ENCODE measurements around the gene GNPDA1.

Gene GNPDA1

GRCh38 chr5:142032747-142033631, 20.2 kb upstream of the GNPDA1 start:
- Histone ChIP-seq H2BK5ac (ENCODE audit: low read depth, low read length, poor library complexity, severe bottlenecking) (no peak overlapping the region), H2AK5ac (ENCODE audit: low read length, severe bottlenecking) (no peak overlapping the region)
- no peak for DNase-seq

GRCh38 chr5:142032150-142032549, 19.3 kb upstream of the GNPDA1 start:
- Histone ChIP-seq H3K4me2 (ENCODE audit: low read length, poor library complexity, severe bottlenecking) (no peak overlapping the region), H3K9me3 (ENCODE audit: control insufficient read depth, low read length) (no peaks in the 10 kb centered on the region), H3K4me3 (ENCODE audit: insufficient read depth in 1 of 2, low read depth in 1 of 2, low read length in 2 of 2) (no peak overlapping the region), H2BK120ac (ENCODE audit: low read depth, low read length) (no peak overlapping the region), H4K8ac (ENCODE audit: low read length) (no peak overlapping the region), H2BK5ac (ENCODE audit: low read depth, low read length, poor library complexity, severe bottlenecking) (no peak overlapping the region), H3K23ac (ENCODE audit: low read length in 2 of 2) (no peak overlapping the region), H2BK15ac (ENCODE audit: low read depth, poor library complexity, severe bottlenecking) (no peak overlapping the region), H2BK12ac (ENCODE audit: low read length in 2 of 2) (no peak overlapping the region), H3K14ac (ENCODE audit: low read length in 2 of 2) (no peak overlapping the region), H2AFZ (ENCODE audit: low read depth, low read length) (no peak overlapping the region), H3K27me3 (ENCODE audit: control insufficient read depth in 1 of 2, insufficient read depth in 1 of 2, low read length in 2 of 2) (peaks cover 0 to 15% of the 10 kb centered on the region in 2 experiments), H3K9ac (ENCODE audit: low read length) (no peak overlapping the region), H3K27ac (ENCODE audit: low read length, poor library complexity, severe bottlenecking) (no peak overlapping the region), H2AK5ac (ENCODE audit: low read length, severe bottlenecking) (no peak overlapping the region), H3K18ac (ENCODE audit: low read depth in 1 of 2, low read length in 2 of 2) (no peak overlapping the region), H3K36me3 (ENCODE audit: control insufficient read depth in 1 of 2, insufficient read depth in 2 of 2, low read depth in 1 of 2, low read length in 2 of 2) (no peaks in the 10 kb centered on the region), H3K4ac (ENCODE audit: low read depth in 1 of 2, low read length in 2 of 2) (no peak overlapping the region), H3K79me1 (replicated peaks; ENCODE audit: low read length, poor library complexity, severe bottlenecking) (no peaks in the 10 kb centered on the region), H3K4me1 (ENCODE audit: control insufficient read depth, insufficient read depth, low read depth, low read length) (no peaks in the 10 kb centered on the region), H4K91ac (ENCODE audit: low read length) (no peak overlapping the region)
- DNase-seq: no peak
- WGBS: 100% methylated on average over 1 of the region's 2 CpGs

More at GRCh38 chr5:142032747-142033631, 20.2 kb upstream of the GNPDA1 start:
- peaks cover 0 to 15% of the 10 kb centered on the region in 2 experiments for H3K27me3 ChIP-seq (ENCODE audit: control insufficient read depth in 1 of 2, insufficient read depth in 1 of 2, low read length in 2 of 2)
- no peaks in the 10 kb centered on the region for H3K4me1 ChIP-seq (ENCODE audit: control insufficient read depth, insufficient read depth, low read depth, low read length)
- H3K4me2 ChIP-seq (ENCODE audit: low read length, poor library complexity, severe bottlenecking): no peak overlapping the region
- no peak overlapping the region for H3K9ac ChIP-seq (ENCODE audit: low read length)
- no peak overlapping the region for H2BK15ac ChIP-seq (ENCODE audit: low read depth, poor library complexity, severe bottlenecking)
- H3K18ac ChIP-seq (ENCODE audit: low read depth in 1 of 2, low read length in 2 of 2): no peak overlapping the region
- no peak overlapping the region for H4K91ac ChIP-seq (ENCODE audit: low read length)
- H3K4me3 ChIP-seq (ENCODE audit: insufficient read depth in 1 of 2, low read depth in 1 of 2, low read length in 2 of 2): no peak overlapping the region
- no peak overlapping the region for H2BK12ac ChIP-seq (ENCODE audit: low read length in 2 of 2)
- H2AFZ ChIP-seq (ENCODE audit: low read depth, low read length): no peak overlapping the region
- H4K8ac ChIP-seq (ENCODE audit: low read length): no peak overlapping the region
- no peak overlapping the region for H3K14ac ChIP-seq (ENCODE audit: low read length in 2 of 2)
- no peak overlapping the region for H3K4ac ChIP-seq (ENCODE audit: low read depth in 1 of 2, low read length in 2 of 2)
- no peaks in the 10 kb centered on the region for H3K79me1 ChIP-seq (replicated peaks; ENCODE audit: low read length, poor library complexity, severe bottlenecking)
- H3K9me3 ChIP-seq (ENCODE audit: control insufficient read depth, low read length): no peaks in the 10 kb centered on the region
- H3K36me3 ChIP-seq (ENCODE audit: control insufficient read depth in 1 of 2, insufficient read depth in 2 of 2, low read depth in 1 of 2, low read length in 2 of 2): no peaks in the 10 kb centered on the region
- H3K23ac ChIP-seq (ENCODE audit: low read length in 2 of 2): no peak overlapping the region
- H3K27ac ChIP-seq (ENCODE audit: low read length, poor library complexity, severe bottlenecking): no peak overlapping the region
- 83% methylated on average over 18 of the region's 19 CpGs for WGBS
- no peak overlapping the region for H2BK120ac ChIP-seq (ENCODE audit: low read depth, low read length)

- H3K18ac ChIP-seq (ENCODE audit: low read depth in 1 of 2, low read length in 2 of 2): no peak overlapping the region
- H4K8ac ChIP-seq (ENCODE audit: low read length): no peak overlapping the region
- H3K4me1 ChIP-seq (ENCODE audit: control insufficient read depth, insufficient read depth, low read depth, low read length): no peaks in the 10 kb centered on the region
Measured at GRCh38 chr5:142025637-142026036, 12.8 kb upstream of the GNPDA1 start.

GRCh38 chr5:142024771-142025304, 12.0 kb upstream of the GNPDA1 start:
- Histone ChIP-seq H3K4me2 (ENCODE audit: low read length, poor library complexity, severe bottlenecking) (peak overlapping the region; percentile 67), H3K14ac (ENCODE audit: low read length in 2 of 2) (no peak overlapping the region), H4K8ac (ENCODE audit: low read length) (peak overlapping the region; percentile 85), H3K4me1 (ENCODE audit: control insufficient read depth, insufficient read depth, low read depth, low read length) (no peaks in the 10 kb centered on the region), H3K9me3 (ENCODE audit: control insufficient read depth, low read length) (no peaks in the 10 kb centered on the region), H2AFZ (ENCODE audit: low read depth, low read length) (peak overlapping the region; percentile 86), H3K79me1 (replicated peaks; ENCODE audit: low read length, poor library complexity, severe bottlenecking) (no peaks in the 10 kb centered on the region), H3K4ac (ENCODE audit: low read depth in 1 of 2, low read length in 2 of 2) (peak overlapping the region in 1 of 2 experiments; percentile 33), H3K23ac (ENCODE audit: low read length in 2 of 2) (no peak overlapping the region), H3K9ac (ENCODE audit: low read length) (peak overlapping the region; percentile 92), H2BK15ac (ENCODE audit: low read depth, poor library complexity, severe bottlenecking) (no peak overlapping the region), H2BK5ac (ENCODE audit: low read depth, low read length, poor library complexity, severe bottlenecking) (peak overlapping the region; percentile 69), H3K4me3 (ENCODE audit: insufficient read depth in 1 of 2, low read depth in 1 of 2, low read length in 2 of 2) (peak overlapping the region in 1 of 2 experiments; percentile 80), H2BK12ac (ENCODE audit: low read length in 2 of 2) (no peak overlapping the region), H3K18ac (ENCODE audit: low read depth in 1 of 2, low read length in 2 of 2) (peak overlapping the region in 1 of 2 experiments; percentile 67), H2BK120ac (ENCODE audit: low read depth, low read length) (peak overlapping the region; percentile 52), H3K27ac (ENCODE audit: low read length, poor library complexity, severe bottlenecking) (peak overlapping the region; percentile 96), H4K91ac (ENCODE audit: low read length) (peak overlapping the region; percentile 74), H3K36me3 (ENCODE audit: control insufficient read depth in 1 of 2, insufficient read depth in 2 of 2, low read depth in 1 of 2, low read length in 2 of 2) (no peaks in the 10 kb centered on the region), H3K27me3 (ENCODE audit: control insufficient read depth in 1 of 2, insufficient read depth in 1 of 2, low read length in 2 of 2) (no peaks in the 10 kb centered on the region), H2AK5ac (ENCODE audit: low read length, severe bottlenecking) (no peak overlapping the region)
- WGBS: under 1% methylated on average over 22 of the region's 26 CpGs
- DNase-seq: peak; percentile 81

More at GRCh38 chr5:142025637-142026036, 12.8 kb upstream of the GNPDA1 start:
- Histone ChIP-seq H3K4me2 (ENCODE audit: low read length, poor library complexity, severe bottlenecking) (peak overlapping the region; percentile 67), H3K9ac (ENCODE audit: low read length) (peak overlapping the region; percentile 92), H3K36me3 (ENCODE audit: control insufficient read depth in 1 of 2, insufficient read depth in 2 of 2, low read depth in 1 of 2, low read length in 2 of 2) (no peaks in the 10 kb centered on the region), H2BK12ac (ENCODE audit: low read length in 2 of 2) (no peak overlapping the region), H2BK15ac (ENCODE audit: low read depth, poor library complexity, severe bottlenecking) (no peak overlapping the region), H3K9me3 (ENCODE audit: control insufficient read depth, low read length) (no peaks in the 10 kb centered on the region), H3K79me1 (replicated peaks; ENCODE audit: low read length, poor library complexity, severe bottlenecking) (no peaks in the 10 kb centered on the region), H2BK5ac (ENCODE audit: low read depth, low read length, poor library complexity, severe bottlenecking) (no peak overlapping the region), H3K27ac (ENCODE audit: low read length, poor library complexity, severe bottlenecking) (no peak overlapping the region), H3K14ac (ENCODE audit: low read length in 2 of 2) (no peak overlapping the region), H3K23ac (ENCODE audit: low read length in 2 of 2) (no peak overlapping the region), H2AFZ (ENCODE audit: low read depth, low read length) (no peak overlapping the region), H3K27me3 (ENCODE audit: control insufficient read depth in 1 of 2, insufficient read depth in 1 of 2, low read length in 2 of 2) (peaks cover 0 to 2% of the 10 kb centered on the region in 2 experiments), H3K4me3 (ENCODE audit: insufficient read depth in 1 of 2, low read depth in 1 of 2, low read length in 2 of 2) (peak overlapping the region in 1 of 2 experiments; percentile 80), H2BK120ac (ENCODE audit: low read depth, low read length) (no peak overlapping the region), H4K91ac (ENCODE audit: low read length) (no peak overlapping the region), H2AK5ac (ENCODE audit: low read length, severe bottlenecking) (no peak overlapping the region), H3K4ac (ENCODE audit: low read depth in 1 of 2, low read length in 2 of 2) (no peak overlapping the region)
- 80% methylated on average over 7 of the region's 8 CpGs for WGBS
- no peak for DNase-seq

Data from mesenchymal stem cell (in vitro differentiated cells and primary cell).